A549 (cell line): ENCODE measurements around the gene CIAPIN1.

Source experiments
- CTCF ChIP-seq: fragments of >200 bp; sonication (Bioruptor Twin); formaldehyde crosslinking; IDR thresholded peaks from 3 replicates; pipeline ENCODE4 v1.5.1; 2016
- E2F6 ChIP-seq: IDR thresholded peaks from 2 replicates; pipeline ENCODE4 v1.6.1; 2012; ENCODE audit warnings: low read depth, borderline replicate concordance
- ESRRA ChIP-seq: fragments of 150-350 bp; IDR thresholded peaks from 2 replicates; pipeline ENCODE4 v1.6.1; 2014; ENCODE audit warnings: mild to moderate bottlenecking, low read length, borderline replicate concordance
- HOXB13 ChIP-seq: fragments of 250-450 bp; sonication (Bioruptor Pico); IDR thresholded peaks from 2 replicates; pipeline ENCODE4 v1.5.0; 2020; ENCODE audit warnings: low read depth, mild to moderate bottlenecking, moderate library complexity
- MYC ChIP-seq: IDR thresholded peaks from 2 replicates; pipeline ENCODE4 v1.6.1; 2012; ENCODE audit warnings: mild to moderate bottlenecking, inconsistent platforms, low read length, improper control_type of control experiment, borderline replicate concordance
- PBX3 ChIP-seq: IDR thresholded peaks from 2 replicates; pipeline ENCODE4 v1.6.1; 2012
- POLR2A ChIP-seq: IDR thresholded peaks from 2 replicates; pipeline ENCODE4 v1.6.1; 2012; ENCODE audit warnings: mild to moderate bottlenecking, low read length
- RCOR1 ChIP-seq: fragments of 150-350 bp; IDR thresholded peaks from 2 replicates; pipeline ENCODE4 v1.6.1; 2014; ENCODE audit warnings: antibody characterized with exemption, low read length, low read depth
- RFX5 ChIP-seq: fragments of 450-650 bp; IDR thresholded peaks from 2 replicates; pipeline ENCODE4 v1.7.1; 2014; ENCODE audit warnings: antibody characterized with exemption, mild to moderate bottlenecking, moderate library complexity
- RNF2 ChIP-seq: fragments of 200-600 bp; sonication (generic); IDR thresholded peaks from 2 replicates; pipeline ENCODE4 v1.6.1; 2016; ENCODE audit warnings: low read depth, mild to moderate bottlenecking, antibody characterized with exemption, moderate library complexity, borderline replicate concordance

GRCh38 chr16:57389087-57389468 is 58.1 kb downstream of the CIAPIN1 start:
- TF ChIP-seq POLR2A (no peak), PBX3 (no peak), RNF2 (no peak), E2F6 (no peak), RCOR1 (no peak), CTCF (no peak), MYC (no peak), RFX5 (no peak), HOXB13 (no peak), ESRRA (no peak)
